ENCODE data around the gene GDAP1L1. TPM values are rescaled to one million over a fixed set of nuclear protein-coding genes. Genes with fewer than 3 reads are reported as not detected.
A peak's percentile ranks its signal among the peaks of the same experiment; 100 is the strongest.

The GDAP1L1 gene
- total RNA-seq (2021) (0.54 and 0.68 TPM in 2 replicates), Bru-seq, nascent RNA (percentile 19 among the genes with signal in this experiment), BruChase-seq, experiment 1, labeled RNA remaining after a 2-hour chase (percentile 19 among the genes with signal in this experiment), BruChase-seq, experiment 2, labeled RNA remaining after a 6-hour chase (percentile 25 among the genes with signal in this experiment)
- long read RNA-seq, partial matches to known transcripts, result 0 of 1 reads
- long read RNA-seq, other reads (novel, unspliced or antisense), result 1 of 1 reads

- no peak for DNase-seq (ENCODE audit: low spot score)
- H3K4me1 ChIP-seq (ENCODE audit: insufficient read depth, low read length, poor library complexity, severe bottlenecking), result no peaks in the 10 kb centered on the region
- H3K27me3 ChIP-seq (replicated peaks; ENCODE audit: insufficient read depth, low read depth, low read length, poor library complexity), result peaks cover 39% of the 10 kb centered on the region
- TF ChIP-seq, protein P1, sequence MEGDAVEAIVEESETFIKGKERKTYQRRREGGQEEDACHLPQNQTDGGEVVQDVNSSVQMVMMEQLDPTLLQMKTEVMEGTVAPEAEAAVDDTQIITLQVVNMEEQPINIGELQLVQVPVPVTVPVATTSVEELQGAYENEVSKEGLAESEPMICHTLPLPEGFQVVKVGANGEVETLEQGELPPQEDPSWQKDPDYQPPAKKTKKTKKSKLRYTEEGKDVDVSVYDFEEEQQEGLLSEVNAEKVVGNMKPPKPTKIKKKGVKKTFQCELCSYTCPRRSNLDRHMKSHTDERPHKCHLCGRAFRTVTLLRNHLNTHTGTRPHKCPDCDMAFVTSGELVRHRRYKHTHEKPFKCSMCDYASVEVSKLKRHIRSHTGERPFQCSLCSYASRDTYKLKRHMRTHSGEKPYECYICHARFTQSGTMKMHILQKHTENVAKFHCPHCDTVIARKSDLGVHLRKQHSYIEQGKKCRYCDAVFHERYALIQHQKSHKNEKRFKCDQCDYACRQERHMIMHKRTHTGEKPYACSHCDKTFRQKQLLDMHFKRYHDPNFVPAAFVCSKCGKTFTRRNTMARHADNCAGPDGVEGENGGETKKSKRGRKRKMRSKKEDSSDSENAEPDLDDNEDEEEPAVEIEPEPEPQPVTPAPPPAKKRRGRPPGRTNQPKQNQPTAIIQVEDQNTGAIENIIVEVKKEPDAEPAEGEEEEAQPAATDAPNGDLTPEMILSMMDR (conservative IDR thresholded peaks at IDR 0.05; ENCODE audit: low read depth, low read length), result no peak
- TF ChIP-seq EZH2 (IDR thresholded peaks at IDR 0.05; ENCODE audit: borderline replicate concordance, low read depth, low read length, poor library complexity, severe bottlenecking), result no peak
- no peaks in the 10 kb centered on the region for H3K36me3 ChIP-seq (ENCODE audit: insufficient read depth, low read length, poor library complexity, severe bottlenecking)
- ChIA-PET CTCF (no interaction called here), POLR2A (ENCODE audit: low non-redundant PET) (no interaction called here)
- no peaks in the 10 kb centered on the region for H3K9me3 ChIP-seq (ENCODE audit: low read depth, low read length, poor library complexity, severe bottlenecking)
- no peak within 1 kb of the TSS for H3K27ac ChIP-seq (ENCODE audit: low read depth, low read length, poor library complexity, severe bottlenecking)
- no TSS peak for BruUV-seq (replicated peaks)
- H3K4me3 ChIP-seq (ENCODE audit: low read depth, low read length, poor library complexity, severe bottlenecking), result no peak within 1 kb of the TSS
- intact Hi-C loops (cut with micrococcal nuclease; ENCODE audit: unreplicated experiment), result no loop called here
Observed at GRCh38 chr20:44247131-44247571, at the start of gene GDAP1L1. Gene GDAP1L1 (plus strand): TSS chr20:44247308. CDS start chr20:44247335, 27 bp downstream.

DNA sequence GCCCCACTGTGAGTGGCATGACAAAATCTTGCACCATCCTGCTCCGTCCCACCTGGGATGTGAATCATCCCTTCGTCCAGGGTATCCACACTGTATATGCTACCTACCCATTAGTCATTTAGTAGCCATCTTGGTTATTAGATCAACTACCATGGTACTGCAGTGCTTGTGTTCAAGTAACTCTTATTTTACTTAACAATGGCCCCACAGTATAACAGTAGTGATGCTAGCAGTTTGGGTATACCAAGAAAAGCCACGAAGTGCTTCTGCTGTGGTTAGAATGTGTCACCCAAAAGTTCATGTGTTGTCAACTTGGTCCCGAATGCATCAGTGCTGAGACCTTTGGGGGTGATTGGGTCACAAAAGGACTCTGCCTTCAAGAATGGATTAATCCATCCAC is 48.2 kb upstream of the GDAP1L1 start:
- no TSS peak for BruUV-seq (replicated peaks)
- H3K36me3 ChIP-seq (ENCODE audit: insufficient read depth, low read length, poor library complexity, severe bottlenecking), result peaks cover 66% of the 10 kb centered on the region
- no peak for TF ChIP-seq EZH2 (IDR thresholded peaks at IDR 0.05; ENCODE audit: borderline replicate concordance, low read depth, low read length, poor library complexity, severe bottlenecking)
- TF ChIP-seq, protein P1 (conservative IDR thresholded peaks at IDR 0.05; ENCODE audit: low read depth, low read length), result no peak
- no peak overlapping the region for H3K4me3 ChIP-seq (ENCODE audit: low read depth, low read length, poor library complexity, severe bottlenecking)
- no peaks in the 10 kb centered on the region for H3K27me3 ChIP-seq (replicated peaks; ENCODE audit: insufficient read depth, low read depth, low read length, poor library complexity)
- intact Hi-C loops (cut with micrococcal nuclease; ENCODE audit: unreplicated experiment), result no loop called here
- H3K27ac ChIP-seq (ENCODE audit: low read depth, low read length, poor library complexity, severe bottlenecking), result no peak overlapping the region
- DNase-seq (ENCODE audit: low spot score), result no peak
- peaks cover 2% of the 10 kb centered on the region for H3K4me1 ChIP-seq (ENCODE audit: insufficient read depth, low read length, poor library complexity, severe bottlenecking)
- ChIA-PET CTCF (no interaction called here), POLR2A (ENCODE audit: low non-redundant PET) (no interaction called here)
- no peaks in the 10 kb centered on the region for H3K9me3 ChIP-seq (ENCODE audit: low read depth, low read length, poor library complexity, severe bottlenecking)

DNA sequence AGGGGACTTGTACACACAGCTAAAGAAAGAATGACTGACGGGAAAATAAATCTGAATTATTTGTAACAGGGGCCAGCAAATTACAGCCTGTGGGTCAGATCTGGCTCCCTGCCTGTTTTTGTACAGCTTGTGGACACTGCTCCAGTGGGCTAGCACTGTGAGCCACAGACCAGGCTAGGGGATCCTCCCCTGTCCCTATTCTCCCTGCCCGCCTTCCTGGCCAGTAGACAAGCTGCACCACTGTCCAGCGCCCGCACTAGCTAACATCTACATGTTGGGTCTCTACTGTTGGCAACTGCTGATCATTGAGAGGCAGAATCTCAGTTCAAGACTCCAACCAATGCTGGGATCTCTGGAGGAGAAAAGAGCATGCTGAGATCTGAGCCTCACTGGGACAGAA is 47.2 kb upstream of the GDAP1L1 start:
- DNase-seq (ENCODE audit: low spot score), result no peak
- H3K9me3 ChIP-seq (ENCODE audit: low read depth, low read length, poor library complexity, severe bottlenecking), result no peaks in the 10 kb centered on the region
- intact Hi-C loops (cut with micrococcal nuclease; ENCODE audit: unreplicated experiment), result no loop called here
- peaks cover 9% of the 10 kb centered on the region for H3K4me1 ChIP-seq (ENCODE audit: insufficient read depth, low read length, poor library complexity, severe bottlenecking)
- H3K36me3 ChIP-seq (ENCODE audit: insufficient read depth, low read length, poor library complexity, severe bottlenecking), result peaks cover 69% of the 10 kb centered on the region
- no peak overlapping the region for H3K27ac ChIP-seq (ENCODE audit: low read depth, low read length, poor library complexity, severe bottlenecking)
- POLR2A ChIA-PET (ENCODE audit: low non-redundant PET), result no interaction called here
- CTCF ChIA-PET, result no interaction called here
- no peaks in the 10 kb centered on the region for H3K27me3 ChIP-seq (replicated peaks; ENCODE audit: insufficient read depth, low read depth, low read length, poor library complexity)
- TF ChIP-seq, protein P1 (conservative IDR thresholded peaks at IDR 0.05; ENCODE audit: low read depth, low read length), result no peak
- TF ChIP-seq EZH2 (IDR thresholded peaks at IDR 0.05; ENCODE audit: borderline replicate concordance, low read depth, low read length, poor library complexity, severe bottlenecking), result no peak
- BruUV-seq (replicated peaks), result no TSS peak
- H3K4me3 ChIP-seq (ENCODE audit: low read depth, low read length, poor library complexity, severe bottlenecking), result no peak overlapping the region

All from A673 (cell line).